ENCODE results near the gene OAS1. TPM values are rescaled to one million over a fixed set of nuclear protein-coding genes. Genes with fewer than 3 reads are reported as not detected.

The OAS1 gene
- total RNA-seq, 2 experiments from 2014 or later, result 2.6 to 3.4 TPM

DNA sequence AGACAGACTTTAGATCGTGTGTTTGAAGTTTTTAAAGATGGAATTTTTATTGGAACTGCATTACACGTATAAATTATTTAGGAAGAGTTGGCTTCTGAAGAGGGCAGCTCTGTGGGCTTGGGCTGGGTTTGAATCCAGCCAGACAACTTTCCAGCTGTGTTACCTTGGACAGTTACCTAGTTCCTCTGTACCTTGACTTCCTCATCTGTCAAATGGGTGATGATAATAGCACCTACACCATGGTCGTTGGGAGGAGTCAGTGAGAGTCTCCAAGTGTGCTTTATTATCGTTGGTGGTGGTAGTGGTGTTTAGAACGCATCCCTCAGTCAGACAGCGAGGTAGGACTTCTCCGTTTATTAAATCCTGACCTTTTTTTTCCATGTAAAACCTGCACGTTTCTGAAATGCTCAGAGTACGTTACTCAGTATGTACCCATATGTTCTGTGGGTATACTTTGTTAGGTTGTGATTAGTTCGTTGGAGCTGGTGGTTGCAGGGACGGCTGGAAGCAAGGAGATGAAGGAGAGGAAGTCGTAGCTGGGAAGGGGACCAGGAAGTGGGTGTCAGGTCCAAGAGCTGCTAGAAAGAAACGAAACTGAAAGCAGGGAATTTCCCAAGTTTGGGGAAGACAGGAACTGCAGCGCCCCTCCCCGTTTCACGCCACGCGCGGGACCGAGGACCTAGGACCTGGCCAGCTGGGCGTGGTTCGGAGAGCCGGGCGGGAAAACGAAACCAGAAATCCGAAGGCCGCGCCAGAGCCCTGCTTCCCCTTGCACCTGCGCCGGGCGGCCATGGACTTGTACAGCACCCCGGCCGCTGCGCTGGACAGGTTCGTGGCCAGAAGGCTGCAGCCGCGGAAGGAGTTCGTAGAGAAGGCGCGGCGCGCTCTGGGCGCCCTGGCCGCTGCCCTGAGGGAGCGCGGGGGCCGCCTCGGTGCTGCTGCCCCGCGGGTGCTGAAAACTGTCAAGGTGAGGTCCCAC lies 31.3 kb downstream of the OAS1 start, which contains the start of gene OAS3:
Gene OAS3 (plus strand): TSS at position 734 of the 979 bp plus-strand sequence. CDS start 57 bp downstream, at position 791.
- intact Hi-C loops (cut with DNase I, micrococcal nuclease), result loop anchor here (2.0 to 5.0 kb wide), 4 partner anchors 35 to 41 kb away; partner anchors contain the start of gene OAS2 (in 2 of the 2)

DNA sequence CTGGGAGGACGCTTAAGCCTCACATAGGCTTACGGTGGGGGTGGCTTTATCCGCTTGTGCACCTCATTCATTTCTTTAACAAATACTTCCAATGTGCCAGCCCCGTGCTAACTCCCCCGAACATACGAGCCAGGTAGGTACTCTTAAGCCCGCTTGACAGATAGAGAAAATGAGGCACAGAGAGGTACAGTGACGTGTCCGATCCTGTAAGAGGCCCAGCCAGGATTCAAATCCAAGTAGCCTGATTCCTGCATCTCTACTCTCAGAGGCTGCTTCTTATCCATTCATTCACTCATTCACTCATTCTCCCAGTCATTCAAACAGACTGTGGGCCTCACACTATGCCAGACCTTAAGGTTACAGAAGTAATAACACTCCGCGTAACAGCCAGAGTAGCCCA lies 32.0 kb downstream of the OAS1 start:
- Histone ChIP-seq H3K36me3 (ENCODE audit: insufficient read depth, low read length) (peaks cover 20% of the 10 kb centered on the region), H3K27me3 (ENCODE audit: control insufficient read depth in 1 of 2, insufficient read depth in 2 of 2, low read length in 2 of 2) (no peaks in the 10 kb centered on the region), H3K27ac (ENCODE audit: low read depth in 1 of 2, low read length in 2 of 2) (peak overlapping the region; percentile 57 to 85), H3K4me3 (ENCODE audit: low read length) (peak overlapping the region; percentile 82), H3K9me3 (ENCODE audit: control insufficient read depth in 1 of 2, insufficient read depth in 1 of 2, low read length in 2 of 2) (no peaks in the 10 kb centered on the region), H3K4me1 (ENCODE audit: insufficient read depth, low read length) (peaks cover 28% of the 10 kb centered on the region)
- POLR2A ChIA-PET, result interaction anchor here (1.1 to 2.1 kb wide), 4 partner anchors 32 to 246 kb away, joined by 4 to 50 read pairs (median 12); partner anchors contain the start of genes OAS1 and OAS2
- TF ChIP-seq, protein P1, sequence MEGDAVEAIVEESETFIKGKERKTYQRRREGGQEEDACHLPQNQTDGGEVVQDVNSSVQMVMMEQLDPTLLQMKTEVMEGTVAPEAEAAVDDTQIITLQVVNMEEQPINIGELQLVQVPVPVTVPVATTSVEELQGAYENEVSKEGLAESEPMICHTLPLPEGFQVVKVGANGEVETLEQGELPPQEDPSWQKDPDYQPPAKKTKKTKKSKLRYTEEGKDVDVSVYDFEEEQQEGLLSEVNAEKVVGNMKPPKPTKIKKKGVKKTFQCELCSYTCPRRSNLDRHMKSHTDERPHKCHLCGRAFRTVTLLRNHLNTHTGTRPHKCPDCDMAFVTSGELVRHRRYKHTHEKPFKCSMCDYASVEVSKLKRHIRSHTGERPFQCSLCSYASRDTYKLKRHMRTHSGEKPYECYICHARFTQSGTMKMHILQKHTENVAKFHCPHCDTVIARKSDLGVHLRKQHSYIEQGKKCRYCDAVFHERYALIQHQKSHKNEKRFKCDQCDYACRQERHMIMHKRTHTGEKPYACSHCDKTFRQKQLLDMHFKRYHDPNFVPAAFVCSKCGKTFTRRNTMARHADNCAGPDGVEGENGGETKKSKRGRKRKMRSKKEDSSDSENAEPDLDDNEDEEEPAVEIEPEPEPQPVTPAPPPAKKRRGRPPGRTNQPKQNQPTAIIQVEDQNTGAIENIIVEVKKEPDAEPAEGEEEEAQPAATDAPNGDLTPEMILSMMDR (IDR thresholded peaks at IDR 0.05), result no peak
- ATAC-seq (ENCODE audit: poor library complexity), result no peak
- Mint-ChIP-seq H3K4me3 (peak overlapping the region; percentile 93), H3K27ac (peak overlapping the region; percentile 84), H3K27me3 (no peaks in the 10 kb centered on the region), H3K9me3 (peaks cover 8% of the 10 kb centered on the region), H3K4me1 (ENCODE audit: low read depth) (peaks cover 31% of the 10 kb centered on the region), H3K36me3 (ENCODE audit: low read depth) (peaks cover 17% of the 10 kb centered on the region)
- CTCF ChIA-PET, result interaction anchor here (0.6 to 1.2 kb wide), 2 partner anchors 79 to 294 kb away, joined by 3 to 4 read pairs; no protein-coding TSS in a partner anchor
- intact Hi-C loops (cut with DNase I, micrococcal nuclease), result loop anchor here (2.0 to 5.0 kb wide), 4 partner anchors 36 to 40 kb away; partner anchors contain the start of gene OAS2 (in 2 of the 2)
- DNase-seq, result no peak

More for the DNA sequence above, 31.3 kb downstream of the OAS1 start, which contains the start of gene OAS3:
- Histone ChIP-seq H3K36me3 (ENCODE audit: insufficient read depth, low read length) (peaks cover 15% of the 10 kb centered on the region), H3K4me1 (ENCODE audit: insufficient read depth, low read length) (peaks cover 28% of the 10 kb centered on the region), H3K27me3 (ENCODE audit: control insufficient read depth in 1 of 2, insufficient read depth in 2 of 2, low read length in 2 of 2) (no peaks in the 10 kb centered on the region), H3K27ac (ENCODE audit: low read depth in 1 of 2, low read length in 2 of 2) (peak within 1 kb of the TSS; percentile 57 to 85), H3K4me3 (ENCODE audit: low read length) (peak within 1 kb of the TSS; percentile 82), H3K9me3 (ENCODE audit: control insufficient read depth in 1 of 2, insufficient read depth in 1 of 2, low read length in 2 of 2) (no peaks in the 10 kb centered on the region)
- DNase-seq (peak; percentile 33 to 92 (median 54)), ATAC-seq (ENCODE audit: poor library complexity) (peak; percentile 66)
- peaks cover 17% of the 10 kb centered on the region for H3K36me3 Mint-ChIP-seq (ENCODE audit: low read depth)
- H3K4me1 Mint-ChIP-seq (ENCODE audit: low read depth), result peaks cover 31% of the 10 kb centered on the region
- ChIA-PET POLR2A (interaction anchor here (0.7 to 2.1 kb wide), 8 partner anchors 13 to 323 kb away, joined by 3 to 50 read pairs (median 4); partner anchors contain the start of genes OAS1 and OAS2), CTCF (interaction anchor here (0.6 to 1.2 kb wide), 2 partner anchors 79 to 295 kb away, joined by 3 to 4 read pairs; no protein-coding TSS in a partner anchor)
- H3K27ac Mint-ChIP-seq, result peak within 1 kb of the TSS; percentile 84
- peak within 1 kb of the TSS; percentile 93 for H3K4me3 Mint-ChIP-seq
- peaks cover 8% of the 10 kb centered on the region for H3K9me3 Mint-ChIP-seq
- no peaks in the 10 kb centered on the region for H3K27me3 Mint-ChIP-seq
- TF ChIP-seq, protein P1 (IDR thresholded peaks at IDR 0.05), result no peak

DNA sequence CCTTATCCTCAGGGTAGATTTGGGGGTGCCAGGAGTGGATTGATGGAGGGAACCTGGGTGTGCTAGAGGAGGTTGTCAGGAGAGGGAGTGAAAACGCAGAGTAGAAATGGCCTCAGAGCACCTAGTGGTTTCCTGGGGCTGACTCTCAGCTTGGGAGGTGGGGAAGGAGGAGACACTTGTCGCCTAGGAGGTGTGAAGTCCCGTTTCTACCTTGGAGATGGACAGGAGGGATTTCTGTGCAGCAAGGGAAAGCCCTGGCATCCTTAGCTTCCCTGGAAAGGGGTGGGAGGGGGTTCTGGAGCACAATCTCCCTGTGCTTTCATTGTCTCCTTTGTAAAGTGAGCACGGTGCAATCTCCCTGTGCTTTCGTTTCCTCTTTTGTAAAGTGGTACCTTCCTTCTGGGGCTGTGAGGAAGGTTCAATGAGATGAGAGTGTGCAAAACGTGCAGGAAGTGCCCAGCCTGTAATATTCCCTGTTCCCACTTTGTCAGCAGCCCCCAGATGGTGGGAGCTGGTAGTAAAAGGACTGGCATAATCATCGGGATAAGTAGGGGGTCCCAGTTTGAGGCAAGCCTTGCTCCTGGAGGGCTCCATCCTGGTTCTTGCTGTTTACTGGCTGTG lies 33.1 kb downstream of the OAS1 start:
- Mint-ChIP-seq H3K27me3 (no peaks in the 10 kb centered on the region), H3K9me3 (peaks cover 5% of the 10 kb centered on the region), H3K36me3 (ENCODE audit: low read depth) (peaks cover 26% of the 10 kb centered on the region), H3K27ac (peak overlapping the region; percentile 84), H3K4me1 (ENCODE audit: low read depth) (peaks cover 31% of the 10 kb centered on the region), H3K4me3 (peak overlapping the region; percentile 93)
- no peaks in the 10 kb centered on the region for H3K9me3 ChIP-seq (ENCODE audit: control insufficient read depth in 1 of 2, insufficient read depth in 1 of 2, low read length in 2 of 2)
- peaks cover 28% of the 10 kb centered on the region for H3K4me1 ChIP-seq (ENCODE audit: insufficient read depth, low read length)
- peak in 3 of 14 experiments; percentile 27 to 32 (median 31) for DNase-seq
- H3K4me3 ChIP-seq (ENCODE audit: low read length), result peak overlapping the region; percentile 82
- no peaks in the 10 kb centered on the region for H3K27me3 ChIP-seq (ENCODE audit: control insufficient read depth in 1 of 2, insufficient read depth in 2 of 2, low read length in 2 of 2)
- intact Hi-C loops (cut with DNase I, micrococcal nuclease), result loop anchor here (2.0 to 5.0 kb wide), 4 partner anchors 37 to 39 kb away; partner anchors contain the start of gene OAS2 (in 2 of the 2)
- CTCF ChIA-PET, result no interaction called here
- TF ChIP-seq, protein P1 (IDR thresholded peaks at IDR 0.05), result no peak
- peak overlapping the region in 1 of 2 donors; percentile 63 for H3K27ac ChIP-seq (ENCODE audit: low read depth in 1 of 2, low read length in 2 of 2)
- peak; percentile 33 for ATAC-seq (ENCODE audit: poor library complexity)
- POLR2A ChIA-PET, result interaction anchor here (1.0 to 1.7 kb wide), 4 partner anchors 9 to 50 kb away, joined by 3 to 20 read pairs (median 6); partner anchors contain the start of genes OAS1 and OAS2
- peaks cover 30% of the 10 kb centered on the region for H3K36me3 ChIP-seq (ENCODE audit: insufficient read depth, low read length)

All from CD4-positive, alpha-beta T cell (primary cell).